ENCODE measurements around the gene ZNF41.

The ZNF41 gene

GRCh38 chrX:47481160-47481559 is 1.9 kb downstream of the ZNF41 start:
- H3K27ac ChIP-seq = no peak overlapping the region
- no peak overlapping the region for H2AFZ ChIP-seq
- H3K27me3 ChIP-seq (ENCODE audit: control insufficient read depth, insufficient read depth, low read length) = no peaks in the 10 kb centered on the region
- no peaks in the 10 kb centered on the region for H3K4me1 ChIP-seq
- H3K9me3 ChIP-seq (ENCODE audit: control insufficient read depth, low read length) = no peaks in the 10 kb centered on the region
- H3K36me3 ChIP-seq (ENCODE audit: control insufficient read depth, insufficient read depth, low read length) = no peaks in the 10 kb centered on the region
- no peak overlapping the region for H3K9ac ChIP-seq
- no peak overlapping the region for H3K4me3 ChIP-seq (ENCODE audit: low read depth, low read length)
- H3K79me2 ChIP-seq = peaks cover 7% of the 10 kb centered on the region
- TF ChIP-seq CTCF (IDR thresholded peaks at IDR 0.05) = no peak
- no peak overlapping the region for H3K4me2 ChIP-seq (ENCODE audit: low read length)

- TF ChIP-seq CTCF (IDR thresholded peaks at IDR 0.05) = no peak
- no peaks in the 10 kb centered on the region for H3K9me3 ChIP-seq (ENCODE audit: control insufficient read depth, low read length)
- no peaks in the 10 kb centered on the region for H3K4me1 ChIP-seq
These were observed 2.4 kb downstream of the ZNF41 start for GRCh38 chrX:47480576-47480975.

GRCh38 chrX:47475476-47475875 is 7.5 kb downstream of the ZNF41 start:
- H3K79me2 ChIP-seq = peaks cover 5% of the 10 kb centered on the region
- H3K36me3 ChIP-seq (ENCODE audit: control insufficient read depth, insufficient read depth, low read length) = no peaks in the 10 kb centered on the region
- no peak overlapping the region for H3K9ac ChIP-seq
- no peak overlapping the region for H3K4me2 ChIP-seq (ENCODE audit: low read length)
- no peak for TF ChIP-seq CTCF (IDR thresholded peaks at IDR 0.05)
- no peak overlapping the region for H3K27ac ChIP-seq
- H3K27me3 ChIP-seq (ENCODE audit: control insufficient read depth, insufficient read depth, low read length) = no peaks in the 10 kb centered on the region
- H3K9me3 ChIP-seq (ENCODE audit: control insufficient read depth, low read length) = no peaks in the 10 kb centered on the region
- H2AFZ ChIP-seq = no peak overlapping the region
- H3K4me1 ChIP-seq = no peaks in the 10 kb centered on the region
- no peak overlapping the region for H3K4me3 ChIP-seq (ENCODE audit: low read depth, low read length)

More at GRCh38 chrX:47480576-47480975, 2.4 kb downstream of the ZNF41 start:
- Histone ChIP-seq H3K27me3 (ENCODE audit: control insufficient read depth, insufficient read depth, low read length) (no peaks in the 10 kb centered on the region), H2AFZ (no peak overlapping the region), H3K4me3 (ENCODE audit: low read depth, low read length) (no peak overlapping the region), H3K79me2 (peaks cover 7% of the 10 kb centered on the region), H3K27ac (no peak overlapping the region), H3K4me2 (ENCODE audit: low read length) (no peak overlapping the region), H3K9ac (no peak overlapping the region), H3K36me3 (ENCODE audit: control insufficient read depth, insufficient read depth, low read length) (no peaks in the 10 kb centered on the region)

- H3K4me1 ChIP-seq = no peaks in the 10 kb centered on the region
- H3K27ac ChIP-seq = no peak overlapping the region
- no peak overlapping the region for H3K4me3 ChIP-seq (ENCODE audit: low read depth, low read length)
- no peak overlapping the region for H3K9ac ChIP-seq
- H3K4me2 ChIP-seq (ENCODE audit: low read length) = no peak overlapping the region
- no peaks in the 10 kb centered on the region for H3K27me3 ChIP-seq (ENCODE audit: control insufficient read depth, insufficient read depth, low read length)
- no peak overlapping the region for H2AFZ ChIP-seq
- H3K79me2 ChIP-seq = peaks cover 3% of the 10 kb centered on the region
- no peaks in the 10 kb centered on the region for H3K9me3 ChIP-seq (ENCODE audit: control insufficient read depth, low read length)
- H3K36me3 ChIP-seq (ENCODE audit: control insufficient read depth, insufficient read depth, low read length) = no peaks in the 10 kb centered on the region
- no peak for TF ChIP-seq CTCF (IDR thresholded peaks at IDR 0.05)
These were observed 15.9 kb downstream of the ZNF41 start for GRCh38 chrX:47467106-47467505.

GRCh38 chrX:47460561-47460960 is 22.5 kb downstream of the ZNF41 start:
- Histone ChIP-seq H2AFZ (no peak overlapping the region), H3K27me3 (ENCODE audit: control insufficient read depth, insufficient read depth, low read length) (no peaks in the 10 kb centered on the region), H3K36me3 (ENCODE audit: control insufficient read depth, insufficient read depth, low read length) (no peaks in the 10 kb centered on the region), H3K4me1 (no peaks in the 10 kb centered on the region), H3K9me3 (ENCODE audit: control insufficient read depth, low read length) (no peaks in the 10 kb centered on the region), H3K4me3 (ENCODE audit: low read depth, low read length) (no peak overlapping the region), H3K4me2 (ENCODE audit: low read length) (no peak overlapping the region), H3K9ac (no peak overlapping the region), H3K79me2 (no peaks in the 10 kb centered on the region), H3K27ac (no peak overlapping the region)
- no peak for TF ChIP-seq CTCF (IDR thresholded peaks at IDR 0.05)

All from parathyroid adenoma (tissue), 2 donors.